Measurements from ENCODE around the gene BMP8A. TPM values are rescaled to one million over a fixed set of nuclear protein-coding genes. Genes with fewer than 3 reads are reported as not detected.
"Not testable (repeated sequence)": the region's sequence is repeated elsewhere in the genome, so short reads cannot be mapped to it uniquely, and the experiment has no call there.

The BMP8A gene
- total RNA-seq, 1 experiment from 2014 or later, result 0.05 TPM

DNA sequence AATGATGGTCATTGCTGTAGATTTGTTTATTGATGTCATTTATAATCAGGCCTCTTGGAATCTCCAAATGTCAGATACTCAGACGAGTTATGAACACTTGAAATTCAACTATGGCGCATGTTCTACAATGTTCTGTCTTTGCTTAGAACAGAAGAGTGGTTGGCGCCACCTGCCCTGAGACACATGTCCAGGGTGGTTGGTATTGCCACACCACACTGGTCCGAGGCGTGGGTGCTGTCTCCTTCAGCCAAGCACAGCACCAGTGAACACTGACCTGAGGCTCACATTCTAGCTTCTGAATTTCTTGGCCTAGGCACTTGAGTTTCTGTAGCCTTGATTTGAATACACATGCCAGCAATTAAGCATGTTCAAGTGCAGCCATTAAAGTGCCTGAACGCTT, 10.1 kb upstream of the BMP8A start:
- no peak for DNase-seq (ENCODE audit: low spot score)

DNA sequence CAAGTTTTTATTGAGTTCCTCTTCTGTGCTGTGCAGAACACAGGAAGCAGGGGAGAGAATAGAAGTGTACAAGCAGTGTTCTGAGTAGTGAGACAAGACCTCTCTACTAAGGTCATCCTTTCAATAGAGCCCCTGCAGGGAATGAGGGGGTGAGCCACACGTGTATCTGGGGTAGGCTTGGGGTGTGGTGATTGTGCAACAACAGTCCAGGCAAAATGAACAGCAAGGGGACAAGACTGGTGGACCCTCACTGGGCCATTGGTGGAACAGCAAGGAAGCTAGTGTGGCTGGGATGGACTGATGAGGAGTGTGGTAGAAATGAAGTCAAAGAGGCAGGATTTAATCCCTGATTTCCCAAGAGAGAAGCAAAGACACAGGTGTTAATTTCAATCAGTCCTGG, 8.2 kb upstream of the BMP8A start:
- DNase-seq (ENCODE audit: low spot score), result no peak

DNA sequence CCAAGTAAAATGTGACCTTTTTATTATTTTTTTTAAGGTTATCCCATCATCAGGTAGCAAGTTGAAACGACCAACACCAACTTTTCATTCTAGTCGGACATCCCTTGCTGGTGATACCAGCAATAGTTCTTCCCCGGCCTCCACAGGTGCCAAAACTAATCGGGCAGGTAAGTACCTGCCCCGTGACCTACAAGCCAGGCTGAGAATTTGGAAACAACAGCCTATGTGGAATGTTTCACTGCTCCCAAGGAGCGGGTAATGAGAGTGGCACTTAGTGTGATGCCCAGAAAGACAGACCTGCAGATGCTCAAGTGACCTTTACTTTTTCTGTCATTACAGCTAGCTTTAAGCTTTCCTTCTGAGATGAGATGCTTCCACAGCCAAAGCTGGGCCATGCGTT, 6.9 kb upstream of the BMP8A start:
- no peak for DNase-seq (ENCODE audit: low spot score)

DNA sequence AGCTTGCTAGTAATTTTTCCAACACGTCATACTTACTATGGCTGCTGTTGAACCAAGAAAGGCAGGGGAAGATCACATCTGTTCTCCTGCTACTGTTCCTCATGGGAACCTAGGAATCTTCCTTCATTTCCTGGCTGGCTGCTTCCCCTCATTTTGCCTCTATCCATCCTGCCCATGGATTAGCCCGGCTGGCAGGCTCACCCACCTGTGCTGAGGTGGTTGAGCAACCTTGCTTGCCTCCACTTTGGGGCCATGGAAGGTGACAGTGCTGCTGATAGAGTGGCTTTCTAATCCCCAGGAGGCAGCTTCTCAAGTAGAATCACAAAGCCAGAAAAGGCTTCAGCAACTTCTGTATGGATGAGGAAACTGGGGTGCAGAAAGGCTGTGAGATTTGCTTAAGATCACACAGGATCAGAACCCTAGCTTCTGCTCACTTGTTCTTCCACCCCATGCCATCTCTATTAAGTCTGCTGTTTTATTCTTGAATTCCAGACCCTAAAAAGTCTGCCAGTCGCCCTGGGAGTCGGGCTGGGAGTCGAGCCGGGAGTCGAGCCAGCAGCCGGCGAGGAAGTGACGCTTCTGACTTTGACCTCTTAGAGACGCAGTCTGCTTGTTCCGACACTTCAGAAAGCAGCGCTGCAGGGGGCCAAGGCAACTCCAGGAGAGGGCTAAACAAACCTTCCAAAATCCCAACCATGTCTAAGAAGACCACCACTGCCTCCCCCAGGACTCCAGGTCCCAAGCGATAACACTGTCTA, 6.2 kb upstream of the BMP8A start:
- DNase-seq (ENCODE audit: low spot score), result no peak

DNA sequence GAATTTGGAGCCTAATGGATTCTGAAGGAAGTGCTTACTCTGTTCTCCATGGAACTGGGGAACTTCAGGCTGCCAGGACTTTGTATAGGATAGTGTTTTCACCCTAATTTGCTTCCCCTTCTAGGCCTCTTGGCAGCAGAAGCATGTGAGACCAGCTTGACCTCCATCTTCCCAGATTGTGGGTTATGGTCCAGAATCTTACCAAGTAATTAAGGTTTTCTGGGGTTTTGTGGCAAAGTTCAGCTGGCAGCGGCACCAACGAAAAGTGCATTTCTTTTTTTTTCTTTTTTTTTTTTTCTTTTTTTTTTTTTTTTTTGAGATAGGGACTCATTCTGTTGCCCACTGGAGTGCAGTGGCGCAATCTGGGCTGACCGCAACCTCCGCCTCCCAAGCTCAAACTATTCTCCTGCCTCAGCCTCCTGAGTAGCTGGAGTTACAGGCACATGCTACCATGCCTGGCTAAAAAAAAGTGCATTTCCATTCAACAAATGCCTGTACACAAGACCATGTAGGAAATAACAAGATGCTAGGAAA, 3.4 kb upstream of the BMP8A start:
- no peak for DNase-seq (ENCODE audit: low spot score)

DNA sequence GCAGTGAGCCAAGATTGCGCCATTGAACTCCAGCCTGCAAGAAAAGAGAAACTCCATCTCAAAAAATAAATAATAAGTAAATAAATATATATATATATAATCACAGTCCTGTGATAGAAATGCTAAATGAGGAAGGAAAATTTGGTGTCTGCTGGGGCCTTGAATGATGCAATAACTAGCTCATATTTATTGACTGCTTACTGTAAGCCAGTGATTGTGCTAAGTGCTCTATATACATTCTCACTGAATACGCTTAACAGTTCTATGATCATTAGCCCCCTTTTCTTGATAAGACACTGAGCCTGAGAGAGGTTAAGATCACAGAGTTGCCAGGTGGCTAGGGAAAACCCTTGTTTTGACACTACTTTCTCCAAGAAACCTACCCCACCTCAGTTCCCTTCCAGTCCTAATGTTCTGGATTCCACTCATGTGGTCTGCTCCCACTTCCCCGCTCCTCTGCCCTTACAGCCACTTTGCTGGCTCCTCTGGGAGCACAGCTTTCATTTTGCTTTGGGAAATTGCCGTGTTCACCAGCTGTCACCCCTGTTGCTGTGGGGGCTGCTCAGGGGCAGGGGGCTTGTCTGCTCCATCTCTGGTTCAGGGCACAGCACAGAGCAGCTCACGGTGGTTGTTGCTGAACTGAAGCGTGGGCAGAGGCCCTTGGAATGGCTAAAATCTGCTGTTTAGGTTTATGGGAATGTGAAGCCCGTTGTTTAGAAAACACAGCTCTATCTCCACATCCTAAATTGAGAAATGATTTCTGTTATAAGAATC, 2.5 kb upstream of the BMP8A start:
- no peak for DNase-seq (ENCODE audit: low spot score)

DNA sequence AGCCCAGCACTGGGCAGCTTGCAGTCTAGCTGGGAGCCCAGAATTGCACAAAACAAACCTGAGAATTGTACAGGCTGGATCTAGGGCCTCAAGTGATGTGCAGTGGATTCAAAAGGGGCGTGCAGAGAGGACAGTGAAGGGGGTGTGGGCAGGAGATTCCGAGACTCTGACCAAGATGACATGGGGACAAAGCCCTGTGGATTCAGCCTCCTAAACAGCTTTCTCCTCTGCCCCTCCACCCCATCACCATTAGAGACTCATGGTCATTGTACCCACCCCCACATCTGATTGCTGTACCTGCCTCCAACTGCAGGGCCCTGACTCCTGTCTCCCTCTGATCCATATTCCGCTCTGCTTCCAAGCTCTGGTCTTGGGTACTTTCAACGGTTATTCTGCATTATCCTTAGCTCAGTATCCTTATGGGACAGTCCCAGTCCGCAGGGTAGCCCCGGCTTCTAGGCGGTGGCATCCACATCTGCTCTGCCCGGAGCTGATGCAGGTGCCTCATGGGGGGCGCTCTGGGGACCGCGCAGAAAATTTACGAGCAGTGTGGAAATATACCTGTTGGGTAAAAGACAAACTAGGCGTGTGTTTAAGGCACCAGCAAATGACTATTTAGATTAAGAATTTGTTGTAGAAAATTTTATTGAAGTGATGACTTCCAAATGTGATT, 1.7 kb upstream of the BMP8A start:
- no peak for DNase-seq (ENCODE audit: low spot score)

DNA sequence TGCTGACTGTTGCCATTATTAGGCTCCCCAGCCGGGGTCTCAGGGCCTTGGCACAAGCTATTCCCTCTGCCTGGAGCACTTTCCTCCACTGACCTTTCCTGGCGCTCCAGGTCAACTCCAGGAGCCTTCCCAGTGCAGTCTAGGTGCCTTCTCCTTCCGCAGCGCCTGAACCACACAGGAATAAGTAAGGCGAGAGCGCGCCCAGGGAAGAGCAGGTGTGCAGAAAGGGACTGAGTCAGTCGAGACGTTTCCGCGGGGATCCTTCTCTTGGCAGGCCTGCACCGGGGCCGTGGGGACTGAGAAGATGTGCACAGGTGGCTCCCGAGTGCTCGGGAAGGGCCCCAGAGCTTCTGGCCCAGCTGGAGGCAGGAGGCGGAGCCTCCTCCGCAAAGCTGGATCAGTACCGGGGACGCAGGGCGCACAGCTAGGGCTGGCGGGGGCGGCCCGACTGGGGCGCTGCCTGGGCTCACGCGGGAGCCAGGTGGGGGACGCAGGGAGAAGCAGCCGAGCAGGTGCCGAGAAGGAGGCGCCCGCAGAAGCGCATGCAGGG, 765 bp upstream of the BMP8A start:
- peak; percentile 26 for DNase-seq (ENCODE audit: low spot score)

DNA sequence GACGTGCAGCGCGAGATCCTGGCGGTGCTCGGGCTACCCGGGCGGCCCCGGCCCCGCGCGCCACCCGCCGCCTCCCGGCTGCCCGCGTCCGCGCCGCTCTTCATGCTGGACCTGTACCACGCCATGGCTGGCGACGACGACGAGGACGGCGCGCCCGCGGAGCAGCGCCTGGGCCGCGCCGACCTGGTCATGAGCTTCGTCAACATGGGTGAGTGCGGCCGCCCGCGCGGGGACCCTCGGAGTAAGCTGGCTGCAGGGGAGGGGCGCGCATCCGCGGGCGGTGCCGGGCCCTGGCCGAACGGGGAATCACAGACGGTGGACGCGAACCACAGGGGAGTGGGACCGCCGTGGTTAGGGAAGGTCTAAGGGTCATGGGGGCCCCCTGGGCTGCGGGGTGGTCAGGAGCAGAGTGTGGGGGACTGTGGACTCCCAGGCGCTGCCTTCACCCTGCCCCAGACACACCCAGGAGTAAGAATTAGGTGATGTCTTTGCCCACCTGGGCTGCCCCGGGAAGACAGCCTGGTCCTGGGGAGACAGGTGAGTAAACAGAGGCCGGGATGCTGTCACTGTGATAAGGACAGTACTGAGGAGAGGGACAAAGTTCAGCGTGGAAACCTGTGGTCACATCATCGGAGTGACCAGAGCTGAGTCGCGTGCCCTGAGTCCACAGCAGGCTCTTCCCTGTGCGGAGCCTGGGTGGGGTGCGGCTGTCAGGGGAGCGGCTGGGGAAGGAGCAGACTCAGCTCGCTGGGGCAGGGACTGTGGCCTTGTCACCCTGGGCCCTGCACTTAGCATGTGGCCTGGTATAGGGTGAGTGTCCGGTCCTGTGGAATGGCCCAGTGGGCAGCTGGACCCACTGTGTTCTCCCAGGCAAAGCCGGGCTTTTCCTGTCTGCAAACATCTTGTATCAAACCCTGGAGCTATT, 944 bp downstream of the BMP8A start:
- not testable (repeated sequence) for DNase-seq (ENCODE audit: low spot score)

DNA sequence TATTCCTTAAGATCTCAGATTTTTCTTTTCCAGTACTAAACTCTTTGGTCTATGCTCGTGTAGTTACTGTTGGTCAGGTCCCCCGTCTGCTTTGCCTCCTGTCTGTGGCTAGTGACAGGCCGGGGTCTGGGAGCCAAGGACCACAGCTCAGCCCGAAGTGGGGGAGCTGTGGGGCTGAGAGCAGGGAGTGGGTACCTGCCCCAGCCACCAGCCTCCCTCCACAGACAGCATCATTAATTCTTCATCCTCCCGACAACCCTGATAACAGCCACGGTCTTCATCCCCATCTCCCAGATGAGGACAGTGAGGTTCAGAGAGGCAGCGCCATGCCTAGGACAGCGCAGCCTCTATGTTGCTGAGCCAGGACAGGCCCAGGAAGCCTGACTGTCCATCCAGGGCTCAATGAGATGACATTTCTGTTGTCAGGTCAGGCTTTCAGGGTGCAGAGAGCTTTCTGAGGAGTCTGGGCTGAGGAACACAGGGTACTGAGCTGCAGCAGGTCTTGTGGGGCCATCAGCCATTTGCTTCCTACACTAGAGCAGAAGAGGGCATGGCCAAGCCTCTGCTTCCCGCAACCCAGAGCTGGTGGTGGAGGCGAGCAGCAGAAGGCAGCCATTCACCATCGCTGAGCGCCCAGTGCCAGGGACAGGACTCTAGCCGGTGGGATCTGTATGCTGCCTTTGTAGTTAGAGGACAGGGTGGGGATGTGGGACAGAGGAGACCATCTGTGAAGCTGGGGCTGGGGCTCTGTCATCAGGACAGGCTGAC, 1.8 kb downstream of the BMP8A start:
- DNase-seq (ENCODE audit: low spot score), result not testable (repeated sequence)

DNA sequence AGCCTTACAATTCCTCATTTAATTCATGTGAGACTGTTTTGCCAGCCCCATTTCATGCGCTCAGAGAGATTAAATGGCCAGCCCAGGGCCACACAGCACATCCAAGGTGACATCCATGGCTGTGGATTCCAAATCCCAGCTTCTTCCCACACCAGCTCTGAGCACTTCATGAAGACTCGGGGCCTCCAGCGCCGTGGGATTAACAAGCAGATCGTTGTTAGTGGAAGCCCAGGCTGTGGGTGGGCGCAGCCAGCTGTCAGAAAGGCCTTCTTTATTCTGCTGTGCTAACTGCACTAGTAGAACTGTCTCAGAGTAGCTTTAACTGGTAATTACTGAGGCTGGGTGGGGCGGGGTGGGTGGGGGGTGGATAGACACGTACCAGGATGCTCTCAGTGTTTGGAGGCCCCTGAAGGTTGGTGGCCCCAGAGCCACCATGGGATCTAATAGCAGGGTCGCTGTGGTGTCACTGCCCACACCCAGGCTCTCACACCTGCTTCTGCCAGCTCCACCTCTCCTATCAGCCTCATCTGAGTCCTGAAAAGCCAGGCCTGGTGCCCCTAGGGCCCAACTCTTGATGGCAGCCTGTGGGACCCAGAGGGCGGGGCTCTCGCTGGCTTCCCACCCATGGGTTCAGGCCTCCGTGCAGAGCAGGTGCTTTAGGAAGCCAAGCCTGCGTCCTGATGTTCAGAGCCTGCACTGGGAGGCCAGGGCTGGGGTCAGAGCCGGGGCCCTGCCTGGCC, 3.4 kb downstream of the BMP8A start:
- DNase-seq (ENCODE audit: low spot score), result no peak

DNA sequence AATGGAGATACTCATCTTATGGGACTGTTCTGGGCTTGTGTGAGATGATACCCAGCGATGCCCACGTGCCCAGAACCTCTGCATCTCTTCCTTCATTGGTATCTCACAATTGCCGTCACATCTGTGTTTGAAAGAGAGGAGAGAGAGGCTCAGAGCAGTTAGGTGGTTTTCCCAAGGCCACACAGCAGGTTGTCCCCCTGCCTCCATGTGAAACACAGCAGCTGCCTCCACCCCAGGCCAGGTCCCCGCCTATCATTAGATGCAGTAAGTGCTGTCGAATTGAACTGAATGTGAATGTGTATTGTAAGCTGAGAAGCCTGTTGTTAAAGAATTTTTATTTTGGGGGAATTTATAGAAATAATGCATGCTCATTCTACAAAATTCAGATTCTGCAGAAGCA, 5.1 kb downstream of the BMP8A start:
- DNase-seq (ENCODE audit: low spot score), result not testable (repeated sequence)

DNA sequence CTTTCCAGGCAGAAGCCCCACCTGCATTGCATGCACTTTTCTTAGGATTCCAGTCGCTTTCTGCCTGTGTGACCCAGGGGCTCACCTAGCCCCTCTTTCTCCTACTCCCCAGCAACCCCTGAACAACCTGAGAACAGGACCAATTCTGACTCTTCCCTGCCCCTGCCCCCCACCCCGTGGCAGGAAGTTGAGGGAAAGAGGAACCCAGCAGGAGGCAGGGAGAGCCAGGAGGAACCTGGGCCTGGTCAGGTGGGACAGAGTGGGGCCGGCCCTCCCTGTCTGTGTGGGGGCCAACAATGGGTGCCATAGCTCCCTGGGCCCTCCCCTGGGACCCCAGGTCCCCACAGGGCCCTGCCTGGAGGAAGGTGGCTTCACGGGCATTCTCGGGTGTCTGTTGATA, 6.1 kb downstream of the BMP8A start:
- DNase-seq (ENCODE audit: low spot score), result no peak

DNA sequence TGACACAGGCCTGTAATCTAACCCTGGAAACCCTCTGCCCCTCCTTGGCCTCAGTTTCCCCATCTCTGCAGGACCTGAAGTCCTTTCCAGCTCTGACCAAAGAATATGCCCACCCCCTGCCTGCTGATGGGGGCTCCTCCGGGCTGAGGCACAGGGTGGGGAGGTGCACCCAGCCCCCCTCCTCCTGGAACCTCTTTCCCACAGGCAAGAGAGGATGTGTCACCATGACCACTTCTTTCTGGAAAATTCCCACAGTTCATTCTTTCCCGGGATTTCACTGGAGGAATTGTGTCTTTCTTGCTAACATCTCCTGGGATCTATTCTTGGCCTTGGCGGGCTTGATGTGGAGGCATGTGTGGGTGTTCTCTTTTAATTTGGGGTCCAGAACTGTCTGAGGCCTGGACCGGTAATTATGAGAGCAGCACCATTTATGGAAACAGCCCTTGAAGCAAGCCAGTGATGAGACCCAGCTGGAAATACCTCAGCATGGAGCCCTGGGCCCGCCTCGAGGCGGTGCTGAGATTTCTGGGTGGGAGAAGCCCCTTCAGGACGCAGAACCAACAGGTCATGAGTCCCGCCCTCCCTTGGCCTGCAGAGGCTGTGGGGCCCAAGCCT, 6.8 kb downstream of the BMP8A start:
- not testable (repeated sequence) for DNase-seq (ENCODE audit: low spot score)

DNA sequence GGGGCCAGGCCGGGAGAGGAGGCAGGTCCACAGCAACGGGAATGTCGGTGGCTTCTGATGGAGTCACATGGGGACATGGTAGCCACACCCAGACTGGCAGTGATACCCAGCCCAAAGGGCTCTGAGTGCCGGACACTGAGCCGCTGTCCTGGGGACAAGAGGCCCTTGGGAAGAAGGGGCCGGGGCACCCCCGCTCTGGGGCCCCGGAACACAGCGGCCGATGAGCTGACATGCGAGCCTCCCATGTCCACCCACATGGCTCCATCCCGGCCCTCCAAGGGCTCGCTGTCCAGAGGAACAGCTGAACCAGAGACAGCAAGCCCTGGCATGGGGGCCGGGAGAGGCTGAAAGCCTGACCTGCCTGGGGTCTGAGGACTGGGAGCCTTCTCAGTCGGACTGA, 7.4 kb downstream of the BMP8A start:
- DNase-seq (ENCODE audit: low spot score), result not testable (repeated sequence)

DNA sequence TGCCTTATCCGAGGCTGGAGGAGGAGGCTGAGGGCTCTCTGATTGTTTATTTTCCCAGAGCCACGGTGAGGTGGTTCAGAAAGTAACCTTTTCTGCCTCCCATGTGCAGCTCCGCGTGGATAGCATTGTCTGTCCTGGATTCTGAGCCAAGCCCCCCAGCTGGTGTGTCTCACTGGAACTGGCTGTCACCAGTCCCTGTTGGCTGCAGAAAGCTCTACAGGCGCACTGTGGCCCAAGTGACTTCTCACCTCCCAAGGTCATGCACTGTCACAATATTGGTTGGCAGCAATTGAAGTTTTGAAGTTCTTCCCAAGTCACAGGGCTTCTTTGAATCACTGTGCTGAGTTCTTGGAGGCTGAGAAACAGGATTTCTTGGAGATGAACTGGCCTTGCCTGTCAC, 8.2 kb downstream of the BMP8A start:
- DNase-seq (ENCODE audit: low spot score), result no peak

DNA sequence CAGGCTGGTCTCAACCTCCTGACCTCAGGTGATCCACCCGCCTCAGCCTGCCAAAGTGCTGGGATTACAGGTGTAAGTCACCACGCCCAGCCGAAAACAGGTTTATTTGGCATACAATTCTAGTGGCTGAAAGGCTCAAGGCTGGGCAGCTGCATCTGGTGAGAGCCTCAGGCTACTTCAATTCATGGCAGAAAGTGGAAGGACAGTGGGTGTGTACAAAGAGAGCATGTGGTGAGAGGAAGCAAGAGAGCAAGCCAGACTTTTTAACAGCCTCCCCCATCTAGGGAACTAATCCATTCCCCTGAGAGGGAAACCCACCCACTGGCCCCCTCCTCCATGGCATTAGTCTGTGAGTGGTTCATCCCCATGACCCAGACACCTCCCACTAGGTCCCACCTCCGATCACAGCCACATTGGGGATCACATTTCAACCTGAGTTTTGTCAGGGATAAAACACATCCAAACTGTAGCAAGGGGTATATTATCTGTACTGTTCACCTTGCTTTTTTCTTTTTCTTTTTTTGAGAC, 9.5 kb downstream of the BMP8A start:
- DNase-seq (ENCODE audit: low spot score), result no peak

DNA sequence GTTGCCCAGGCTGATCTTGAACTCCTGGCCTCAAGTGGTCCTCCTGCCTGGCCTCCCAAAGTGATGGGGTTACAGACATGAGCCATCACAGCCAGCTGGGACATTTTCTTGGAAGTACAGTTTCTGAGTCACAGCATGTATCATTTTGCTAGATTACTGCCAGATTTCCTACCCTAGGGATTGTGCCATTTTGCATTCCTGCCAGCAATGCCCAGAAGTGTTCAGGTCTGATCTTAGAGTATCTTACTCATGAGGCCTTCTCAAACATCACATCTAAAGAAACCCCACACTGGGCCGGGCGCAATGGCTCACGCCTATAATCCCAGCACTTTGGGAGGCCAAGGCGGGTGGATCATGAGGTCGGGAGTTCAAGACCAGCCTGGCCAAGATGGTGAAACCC, 10.2 kb downstream of the BMP8A start:
- DNase-seq (ENCODE audit: low spot score), result no peak

DNA sequence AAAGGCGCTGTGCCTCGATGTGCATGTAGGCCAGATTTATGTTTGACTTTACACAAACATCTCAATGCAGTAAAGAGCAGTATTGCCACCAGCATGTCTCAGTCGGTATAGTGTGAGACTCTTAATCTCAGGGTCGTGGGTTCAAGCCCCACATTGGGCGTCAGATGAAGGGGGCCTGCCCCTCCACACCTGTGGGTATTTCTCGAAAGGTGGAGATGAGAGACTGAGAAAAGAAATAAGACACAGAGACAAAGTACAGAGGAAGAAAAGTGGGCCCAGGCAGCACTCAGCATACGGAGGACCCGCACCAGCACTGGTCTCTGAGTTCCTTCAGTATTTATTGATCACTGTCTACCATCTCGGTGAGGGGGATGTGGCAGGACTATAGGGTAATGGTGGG, 13.0 kb downstream of the BMP8A start:
- DNase-seq (ENCODE audit: low spot score), result not testable (repeated sequence)
